ENCODE measurements around the gene GSTM1.

The GSTM1 gene

DNA sequence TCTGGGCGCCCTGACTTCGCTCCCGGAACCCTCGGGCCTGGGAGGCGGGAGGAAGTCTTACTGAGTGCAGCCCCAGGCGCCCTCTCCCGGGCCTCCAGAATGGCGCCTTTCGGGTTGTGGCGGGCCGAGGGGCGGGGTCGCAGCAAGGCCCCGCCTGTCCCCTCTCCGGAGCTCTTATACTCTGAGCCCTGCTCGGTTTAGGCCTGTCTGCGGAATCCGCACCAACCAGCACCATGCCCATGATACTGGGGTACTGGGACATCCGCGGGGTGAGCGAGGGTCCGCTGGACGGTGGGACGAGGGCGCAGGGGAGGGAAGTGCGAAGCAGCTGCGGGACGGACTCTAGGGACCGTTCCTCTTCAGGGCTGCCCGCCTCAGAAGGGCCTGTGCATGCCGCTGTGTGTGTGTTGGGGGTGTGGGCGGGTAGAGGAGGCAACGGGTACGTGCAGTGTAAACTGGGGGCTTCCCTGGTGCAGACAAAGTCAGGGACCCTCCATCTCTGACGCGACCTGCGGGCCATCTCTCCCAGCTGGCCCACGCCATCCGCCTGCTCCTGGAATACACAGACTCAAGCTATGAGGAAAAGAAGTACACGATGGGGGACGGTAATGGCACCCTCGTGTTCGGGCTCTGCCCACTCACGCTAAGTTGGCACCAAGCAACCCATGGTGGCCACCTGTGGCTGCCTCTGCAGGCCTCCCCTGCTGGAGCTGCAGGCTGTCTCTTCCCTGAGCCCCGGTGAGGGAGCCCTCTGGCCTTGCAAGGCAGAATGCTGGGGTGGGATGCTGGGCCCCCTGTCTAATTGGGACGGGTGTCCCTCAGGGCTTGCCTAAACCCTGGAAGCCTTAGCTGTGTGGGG is at the start of gene GSTM1:
Gene GSTM1, plus strand, starts transcription at position 177 of the 859 bp plus-strand sequence. Its CDS starts 57 bp downstream, at position 234.
- peak; percentile 44 to 79 for DNase-seq (ENCODE audit: low read depth in 1 of 2, low spot score in 1 of 2)

DNA sequence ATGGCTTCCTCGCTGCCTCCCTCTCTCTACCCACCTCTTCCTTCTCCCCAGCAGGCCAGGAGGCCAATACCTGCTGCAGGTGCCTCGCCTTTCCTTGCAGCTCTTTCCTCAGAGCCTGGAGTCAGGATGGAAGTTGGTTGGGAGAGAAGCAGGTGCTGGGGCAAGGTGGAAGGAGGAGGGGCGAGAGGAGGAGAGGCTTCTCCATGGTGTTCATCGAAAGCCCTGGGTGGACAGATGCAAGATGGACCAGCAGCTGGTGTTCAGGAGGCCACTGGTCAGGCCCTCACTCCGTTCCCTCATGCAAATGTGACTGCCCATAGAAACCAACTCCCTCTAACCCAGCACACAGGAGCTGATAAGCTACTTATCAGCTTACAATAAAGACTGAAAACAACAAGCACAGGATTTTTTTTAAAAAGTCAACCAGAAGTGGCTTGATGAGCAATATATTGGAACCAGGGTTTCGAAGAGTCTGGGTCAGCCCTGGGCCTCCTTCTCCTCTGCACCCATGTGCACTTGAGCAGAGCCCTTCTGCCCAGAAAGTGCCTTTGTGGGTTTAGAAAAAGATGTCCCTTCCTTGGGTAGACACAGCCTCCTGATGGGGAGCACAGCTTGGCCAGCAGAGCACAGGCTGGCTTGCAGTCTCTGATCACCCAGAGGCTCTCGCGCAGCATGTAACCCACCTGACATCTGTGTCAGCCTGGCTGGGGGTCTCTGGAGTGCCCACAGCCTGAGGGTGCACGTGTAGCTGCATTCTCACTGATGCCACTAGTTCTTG is 48.4 kb upstream of the GSTM1 start:
- no peak for DNase-seq (ENCODE audit: low read depth in 1 of 2, low spot score in 1 of 2)

DNA sequence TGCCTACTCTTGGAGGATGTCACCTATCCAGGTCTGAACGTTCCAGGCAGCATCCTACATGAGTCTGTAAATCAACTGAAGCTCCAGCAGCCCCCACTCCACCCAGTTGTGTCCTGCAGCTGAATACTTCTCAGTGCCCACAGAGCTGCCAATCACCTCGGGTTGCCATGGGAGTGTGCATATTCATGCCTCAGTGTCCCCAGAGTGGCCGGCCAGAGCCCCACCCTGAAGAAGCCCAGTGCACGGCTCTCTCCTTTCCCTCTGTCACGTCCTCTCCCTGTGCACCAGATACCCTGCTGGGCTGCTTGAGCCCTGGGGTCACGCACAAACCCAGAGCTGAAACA is 47.8 kb upstream of the GSTM1 start:
- no peak for DNase-seq (ENCODE audit: low read depth in 1 of 2, low spot score in 1 of 2)

DNA sequence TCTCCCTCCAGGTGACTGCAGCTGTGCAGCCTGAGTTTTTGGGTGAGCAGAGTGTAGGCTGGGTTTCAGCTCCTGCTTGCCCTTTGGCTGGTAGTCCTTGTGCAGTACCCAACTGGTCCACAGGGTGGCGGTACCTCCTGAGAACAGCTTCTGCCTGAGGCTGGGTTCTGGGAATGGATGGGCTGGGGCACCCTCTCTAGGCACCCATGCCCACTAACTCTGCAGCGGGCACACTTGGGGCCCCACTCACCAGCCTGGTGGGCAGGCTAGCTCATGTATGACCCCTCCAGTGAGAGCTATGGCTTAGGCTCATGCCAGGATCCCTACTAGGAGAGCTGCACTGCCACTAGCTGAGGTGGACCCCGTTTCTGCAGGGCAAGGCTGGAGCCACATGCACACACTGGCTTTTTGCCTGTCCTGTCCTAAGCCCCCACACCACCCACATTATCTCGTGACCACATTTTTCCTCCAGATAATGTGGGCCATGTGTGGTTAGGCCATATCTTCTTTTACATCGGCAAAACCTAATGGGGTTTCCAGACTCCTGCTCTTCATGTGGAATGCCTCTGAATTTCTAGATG is 47.2 kb upstream of the GSTM1 start:
- peak; percentile 78 to 95 for DNase-seq (ENCODE audit: low read depth in 1 of 2, low spot score in 1 of 2)

DNA sequence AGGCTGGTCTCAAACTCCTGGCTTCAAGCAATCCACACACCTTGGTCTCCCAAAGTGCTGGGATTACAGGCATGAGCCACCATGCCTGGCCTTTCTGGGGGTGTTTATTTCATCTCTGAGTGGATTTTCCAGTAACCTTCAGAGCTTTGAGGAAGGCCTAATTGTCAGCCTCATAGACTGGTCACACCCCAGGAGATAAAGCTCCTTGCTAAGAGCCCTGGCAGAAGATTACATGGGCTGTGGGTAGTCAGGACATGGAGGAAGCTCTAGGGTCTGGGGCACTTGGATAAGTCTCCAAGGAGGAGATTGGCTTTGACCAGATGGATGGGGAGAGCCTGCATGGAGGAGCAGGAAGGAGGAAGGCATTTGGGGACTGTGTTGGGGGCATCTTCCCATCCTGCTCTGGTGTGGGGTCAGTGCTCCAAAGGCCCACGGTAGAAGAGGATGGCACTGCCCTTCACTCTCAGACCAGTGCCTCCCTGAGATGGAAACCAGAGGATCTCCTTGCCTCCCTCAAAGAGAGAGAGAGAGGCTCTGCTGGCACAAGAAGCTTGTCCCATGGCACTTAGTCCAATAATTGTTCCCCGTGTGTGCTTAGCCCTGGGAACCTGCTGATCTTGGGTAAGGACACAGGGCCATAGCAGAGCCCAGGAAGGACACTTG is 46.4 kb upstream of the GSTM1 start:
- DNase-seq (ENCODE audit: low read depth in 1 of 2, low spot score in 1 of 2): no peak

DNA sequence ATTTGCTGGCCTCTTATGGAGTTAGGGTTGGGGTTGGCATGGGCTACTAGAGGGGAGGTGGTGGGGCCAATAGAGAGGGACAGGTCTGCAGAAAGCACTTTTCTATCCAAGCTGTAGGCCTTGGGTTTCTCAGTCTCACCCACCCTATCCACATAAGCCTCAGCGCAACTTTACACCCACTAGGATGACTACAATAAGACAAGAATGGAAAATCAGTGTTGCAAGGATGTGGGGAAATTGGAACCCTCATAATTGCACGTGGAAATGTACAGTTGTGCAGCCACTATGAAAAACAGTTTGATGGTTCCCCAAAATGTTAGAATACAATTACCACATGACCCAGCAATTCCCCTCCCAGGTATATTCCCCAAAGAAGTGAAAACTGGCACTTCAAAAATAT is 45.8 kb upstream of the GSTM1 start:
- DNase-seq (ENCODE audit: low read depth in 1 of 2, low spot score in 1 of 2): no peak

DNA sequence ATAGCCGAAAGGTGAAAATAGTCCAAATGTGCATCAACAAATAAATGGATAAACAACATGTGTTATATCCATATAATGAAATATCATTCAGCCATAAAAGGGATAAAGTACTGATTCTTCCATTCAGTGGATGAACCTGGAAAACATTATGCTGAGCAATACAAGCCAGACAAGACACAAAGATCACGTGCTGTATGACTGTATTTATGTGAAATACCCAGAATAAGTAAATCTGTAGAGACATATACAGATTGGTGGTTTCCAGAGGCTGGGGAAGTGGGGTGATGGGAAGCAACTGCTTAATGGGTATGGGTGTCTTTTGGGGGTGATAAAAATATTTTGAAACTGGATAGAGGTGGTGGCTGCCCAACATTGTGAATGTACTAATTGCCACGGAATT is 45.0 kb upstream of the GSTM1 start:
- DNase-seq (ENCODE audit: low read depth in 1 of 2, low spot score in 1 of 2): no peak

DNA sequence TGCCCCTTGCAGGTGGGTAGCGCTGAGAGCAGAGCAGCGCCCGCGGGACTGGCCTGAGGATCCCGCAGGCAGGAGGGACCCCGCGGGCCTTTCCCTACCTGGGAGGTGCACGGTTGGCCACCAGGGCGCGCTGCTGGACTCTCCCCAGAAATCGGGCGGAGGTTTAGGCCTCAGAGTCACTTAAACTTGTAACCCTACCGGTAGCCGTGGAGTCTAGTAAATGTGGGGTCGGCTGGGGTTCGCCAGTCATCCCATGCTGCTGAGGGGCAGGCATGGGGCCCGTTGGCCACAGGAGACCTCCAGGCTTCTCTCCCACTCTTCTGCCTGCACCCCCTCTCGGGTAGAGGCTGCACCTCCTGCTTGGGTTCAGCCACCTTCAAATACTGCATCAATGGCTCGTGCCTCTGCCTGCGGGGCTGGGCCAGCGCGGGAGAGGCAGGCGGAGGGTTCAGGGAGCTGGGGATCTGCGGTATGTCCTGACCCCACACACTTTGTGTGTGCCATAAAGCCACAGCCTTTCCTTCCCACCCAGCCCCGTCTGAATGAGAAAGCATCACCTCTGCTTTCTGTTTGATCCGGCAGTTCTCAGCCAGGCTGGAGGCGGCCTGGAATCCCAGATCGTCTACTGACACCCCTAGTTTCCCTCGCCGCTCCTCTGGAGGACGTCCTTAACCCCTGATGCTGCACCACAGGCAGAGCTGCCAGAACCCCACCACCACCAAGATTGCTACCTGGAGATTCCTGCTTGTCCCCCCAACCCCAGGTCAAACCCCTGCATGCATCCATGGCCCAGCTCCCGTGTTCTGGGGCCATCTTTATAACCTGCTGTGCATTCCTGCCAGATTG is 44.0 kb upstream of the GSTM1 start:
- peak; percentile 79 to 88 for DNase-seq (ENCODE audit: low read depth in 1 of 2, low spot score in 1 of 2)

DNA sequence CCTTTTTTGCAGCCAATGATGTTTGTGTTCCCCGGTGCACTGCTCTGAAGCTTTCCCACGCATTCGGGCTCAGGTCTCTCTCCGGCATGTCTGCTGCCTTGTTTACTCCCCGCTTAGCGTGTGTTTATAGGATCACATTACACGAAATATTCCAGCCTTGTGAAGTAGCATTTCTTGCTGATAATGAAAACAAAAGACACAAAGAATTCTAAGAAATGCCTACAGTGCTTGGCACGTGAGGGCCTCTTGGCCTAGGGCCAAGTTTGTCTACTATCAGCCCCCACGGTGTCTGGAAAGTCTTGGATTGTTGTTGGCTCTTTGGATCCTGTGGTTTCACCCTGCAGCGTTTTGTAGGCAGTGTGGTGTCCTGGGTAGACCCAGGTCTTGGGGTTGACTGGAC is 42.9 kb upstream of the GSTM1 start:
- DNase-seq (ENCODE audit: low read depth in 1 of 2, low spot score in 1 of 2): no peak

DNA sequence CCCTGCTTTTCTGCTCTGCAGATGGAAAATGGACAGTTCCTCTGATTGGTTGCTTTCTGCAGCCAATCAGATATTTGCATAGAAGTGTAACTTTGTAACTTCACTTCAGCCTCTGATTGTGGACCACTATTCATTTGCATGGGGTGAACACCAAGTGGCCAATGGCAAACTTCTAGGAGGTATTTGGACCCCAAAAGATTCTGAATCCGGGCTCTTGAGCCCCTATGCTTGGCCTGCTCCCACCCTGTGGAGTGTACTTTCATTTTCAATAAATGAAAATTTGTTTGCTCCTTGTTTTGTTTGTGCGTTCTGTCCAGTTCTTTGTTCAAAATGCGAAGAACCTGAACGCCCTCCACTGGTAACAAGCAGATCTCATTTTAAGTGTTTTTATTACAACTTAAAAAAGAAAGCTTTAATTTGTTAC is 38.1 kb upstream of the GSTM1 start:
- no peak for DNase-seq (ENCODE audit: low read depth in 1 of 2, low spot score in 1 of 2)

DNA sequence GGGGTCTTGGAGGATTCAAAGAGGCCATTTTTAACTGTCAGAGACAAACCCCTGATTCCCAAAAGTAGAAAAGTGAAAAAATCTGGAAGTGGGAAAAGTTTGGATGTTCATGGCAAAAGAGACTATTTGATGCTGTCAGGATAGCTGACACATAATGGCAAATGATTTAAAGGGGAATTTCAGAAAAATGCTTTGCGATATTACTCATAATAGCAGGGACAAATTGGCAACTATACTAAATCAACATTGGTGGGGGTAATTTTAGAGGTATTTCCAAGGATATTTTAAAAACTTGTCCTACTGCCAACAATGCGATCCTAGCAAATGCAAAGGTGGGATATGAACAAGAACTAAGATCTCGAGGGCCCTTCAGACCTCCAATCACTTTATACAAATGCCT is 37.0 kb upstream of the GSTM1 start:
- DNase-seq (ENCODE audit: low read depth in 1 of 2, low spot score in 1 of 2): no peak

DNA sequence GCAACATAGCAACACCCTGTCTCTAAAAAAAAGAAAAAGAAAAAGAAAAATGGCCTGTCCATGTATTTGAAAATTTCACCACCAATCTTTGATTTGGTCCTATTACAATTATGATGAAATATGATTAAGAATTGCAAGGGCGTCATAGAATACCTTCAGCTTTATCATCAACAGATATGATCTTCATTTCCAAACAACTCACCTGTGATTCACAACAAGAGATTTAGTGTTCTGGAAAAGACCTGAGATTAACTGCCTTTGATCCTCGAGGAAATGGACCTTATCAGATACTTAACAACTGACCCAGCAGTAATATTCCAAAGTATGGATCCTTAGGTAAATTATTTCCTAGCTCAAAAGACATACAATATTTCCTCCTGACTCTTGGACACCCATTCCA is 35.2 kb upstream of the GSTM1 start:
- no peak for DNase-seq (ENCODE audit: low read depth in 1 of 2, low spot score in 1 of 2)

DNA sequence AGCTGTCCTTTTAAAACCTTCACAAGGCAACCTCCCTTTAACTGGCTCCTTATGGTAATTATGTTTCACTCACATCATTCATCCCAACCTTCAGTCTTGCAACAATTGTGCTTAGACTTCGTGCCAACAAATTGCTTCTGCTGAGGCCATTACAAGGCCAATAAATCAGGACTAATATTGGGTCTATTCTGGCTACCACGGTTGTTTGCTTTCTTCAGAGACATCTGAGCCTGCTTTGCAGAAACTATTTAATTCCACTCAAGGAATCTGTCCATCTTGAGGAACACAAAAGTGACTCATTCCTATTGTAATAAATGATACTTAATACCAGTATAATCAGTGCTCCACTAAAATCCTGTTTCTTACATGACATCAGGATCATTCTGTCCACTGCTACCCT is 34.3 kb upstream of the GSTM1 start:
- no peak for DNase-seq (ENCODE audit: low read depth in 1 of 2, low spot score in 1 of 2)

DNA sequence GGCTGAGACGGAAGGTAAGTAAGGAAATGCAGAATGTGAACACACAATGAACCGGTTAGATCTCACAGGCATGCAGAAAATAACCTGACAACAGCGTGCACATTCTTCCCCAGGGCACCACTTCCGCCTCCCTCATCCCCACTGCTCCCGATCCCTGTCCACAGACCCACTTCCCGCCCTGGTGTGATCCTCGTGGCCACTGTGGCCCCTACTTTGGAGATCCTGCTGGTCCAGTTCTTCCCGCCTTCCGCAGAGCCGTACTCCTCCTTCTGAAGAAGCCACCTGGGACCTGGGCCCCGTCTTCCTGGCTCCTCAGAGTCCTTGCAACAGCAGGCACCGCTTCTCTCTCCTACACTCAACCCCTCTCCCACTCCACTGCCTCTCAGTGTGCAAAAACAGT is 33.1 kb upstream of the GSTM1 start:
- no peak for DNase-seq (ENCODE audit: low read depth in 1 of 2, low spot score in 1 of 2)

DNA sequence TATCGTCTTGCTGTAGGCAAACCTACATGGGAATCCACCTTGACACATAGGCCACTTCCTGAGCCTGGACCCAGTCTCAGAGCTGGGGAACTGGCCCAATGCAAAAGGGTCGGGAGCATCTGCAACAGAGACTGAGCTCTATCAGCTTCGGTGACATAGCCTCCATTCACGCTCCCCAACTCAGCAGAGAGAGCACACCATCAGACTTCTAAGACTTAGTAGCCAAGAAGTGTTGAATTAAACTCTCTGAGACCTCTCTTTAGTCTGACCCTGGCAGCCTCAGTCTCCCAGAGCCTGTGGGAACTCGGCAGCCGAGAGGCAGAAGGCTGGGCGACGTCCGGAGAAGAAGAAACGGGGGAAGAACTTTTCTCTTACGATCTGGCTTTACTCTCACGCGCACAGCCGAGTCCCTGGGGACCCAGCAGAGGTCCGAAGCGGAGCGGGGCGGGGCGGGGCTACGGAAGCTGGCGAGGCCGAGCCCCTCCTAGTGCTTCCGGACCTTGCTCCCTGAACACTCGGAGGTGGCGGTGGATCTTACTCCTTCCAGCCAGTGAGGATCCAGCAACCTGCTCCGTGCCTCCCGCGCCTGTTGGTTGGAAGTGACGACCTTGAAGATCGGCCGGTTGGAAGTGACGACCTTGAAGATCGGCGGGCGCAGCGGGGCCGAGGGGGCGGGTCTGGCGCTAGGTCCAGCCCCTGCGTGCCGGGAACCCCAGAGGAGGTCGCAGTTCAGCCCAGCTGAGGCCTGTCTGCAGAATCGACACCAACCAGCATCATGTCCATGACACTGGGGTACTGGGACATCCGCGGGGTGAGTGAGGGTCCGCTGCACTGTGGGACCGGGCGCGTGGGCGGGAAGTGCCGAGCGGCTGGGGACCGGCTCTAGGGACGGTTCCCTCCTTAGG is 31.8 kb upstream of the GSTM1 start, which contains the start of gene GSTM4:
Gene GSTM4, plus strand, starts transcription at position 485 of the 905 bp plus-strand sequence. Its CDS starts 291 bp downstream, at position 776.
- peak; percentile 31 to 44 for DNase-seq (ENCODE audit: low read depth in 1 of 2, low spot score in 1 of 2)

DNA sequence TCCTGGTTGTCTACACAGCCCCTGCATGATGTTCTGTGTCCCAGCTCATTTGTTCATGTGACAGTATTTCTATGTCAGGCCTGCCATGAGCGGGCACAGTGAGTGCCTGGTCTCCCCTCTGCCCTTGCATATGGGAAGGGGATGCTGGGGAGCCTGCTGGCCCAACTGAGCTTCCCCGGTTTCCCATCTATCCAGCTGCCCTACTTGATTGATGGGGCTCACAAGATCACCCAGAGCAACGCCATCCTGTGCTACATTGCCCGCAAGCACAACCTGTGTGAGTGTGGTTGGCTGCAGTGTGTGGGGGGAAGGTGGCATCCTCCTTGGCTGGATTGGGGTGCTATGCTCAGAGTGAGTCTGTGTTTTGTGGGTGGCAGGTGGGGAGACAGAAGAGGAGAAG is 30.2 kb upstream of the GSTM1 start:
- no peak for DNase-seq (ENCODE audit: low read depth in 1 of 2, low spot score in 1 of 2)

DNA sequence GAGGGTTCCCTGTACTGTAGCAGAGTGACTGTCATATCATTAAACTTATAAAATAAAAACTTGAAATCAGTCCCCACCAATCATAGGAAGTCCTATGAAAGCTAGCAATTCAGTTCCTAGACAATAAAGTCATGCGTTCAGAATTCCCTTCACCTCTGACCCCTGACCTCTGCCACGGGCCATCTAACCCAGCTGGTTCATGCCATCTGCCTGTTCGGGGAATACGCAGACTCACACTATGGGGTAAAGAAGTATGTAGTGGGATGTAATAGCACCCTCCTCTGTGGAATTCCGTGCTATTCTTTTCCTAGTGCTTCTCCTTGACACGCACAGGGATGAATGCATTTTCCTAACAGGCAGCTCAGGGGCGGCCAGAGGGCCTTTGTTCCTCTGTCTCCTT is 29.6 kb upstream of the GSTM1 start:
- DNase-seq (ENCODE audit: low read depth in 1 of 2, low spot score in 1 of 2): no peak

DNA sequence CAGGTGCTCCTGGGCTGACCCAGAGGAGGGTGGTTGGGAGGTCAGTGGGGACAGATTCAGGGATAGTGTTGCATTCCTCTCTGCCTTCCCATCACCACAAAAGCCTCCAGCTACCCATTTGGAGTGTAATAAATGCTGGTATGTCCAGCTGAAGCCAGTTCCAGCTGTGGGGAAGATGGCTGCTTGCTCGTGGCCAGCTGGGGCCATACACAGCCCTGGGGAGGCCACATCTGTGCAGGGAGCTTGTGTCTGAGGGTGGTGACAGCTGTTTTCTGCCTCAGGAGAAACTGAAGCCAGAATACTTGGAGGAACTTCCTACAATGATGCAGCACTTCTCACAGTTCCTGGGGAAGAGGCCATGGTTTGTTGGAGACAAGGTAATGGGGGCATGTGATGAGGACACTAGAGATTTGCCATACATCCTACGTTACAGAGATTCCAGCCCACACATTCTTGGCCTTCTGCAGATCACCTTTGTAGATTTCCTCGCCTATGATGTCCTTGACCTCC is 29.0 kb upstream of the GSTM1 start:
- DNase-seq (ENCODE audit: low read depth in 1 of 2, low spot score in 1 of 2): no peak

DNA sequence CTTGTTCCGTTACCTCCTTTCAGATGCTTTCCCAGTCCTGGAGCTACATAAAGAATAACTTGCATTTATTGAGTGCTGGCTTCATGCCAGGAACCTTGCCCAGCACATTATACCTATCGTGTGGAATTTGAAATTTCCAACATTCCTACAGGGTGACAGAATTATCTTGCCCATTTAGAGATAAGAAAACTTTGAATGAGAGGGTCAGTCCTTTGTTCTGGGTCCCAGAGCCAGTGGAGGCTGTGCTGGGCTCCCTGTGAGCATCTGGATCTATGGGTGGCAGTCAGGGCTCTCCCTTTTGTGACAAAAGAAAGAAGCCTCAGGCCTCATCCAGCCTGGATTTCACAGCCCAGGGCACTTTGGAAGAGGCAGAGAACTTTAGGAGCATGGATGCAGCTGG is 28.5 kb upstream of the GSTM1 start:
- no peak for DNase-seq (ENCODE audit: low read depth in 1 of 2, low spot score in 1 of 2)

All from activated T-helper 1 cell treated with anti-CD3 and anti-CD28 coated beads, Interleukin-2, amount 50 U/mL, for 16 hours (primary cell).